ENCODE results near the gene OR2AP1.
A peak's percentile ranks its signal among the peaks of the same experiment; 100 is the strongest.
"Not testable (repeated sequence)": the region's sequence is repeated elsewhere in the genome, so short reads cannot be mapped to it uniquely, and the experiment has no call there.

The OR2AP1 gene

DNA sequence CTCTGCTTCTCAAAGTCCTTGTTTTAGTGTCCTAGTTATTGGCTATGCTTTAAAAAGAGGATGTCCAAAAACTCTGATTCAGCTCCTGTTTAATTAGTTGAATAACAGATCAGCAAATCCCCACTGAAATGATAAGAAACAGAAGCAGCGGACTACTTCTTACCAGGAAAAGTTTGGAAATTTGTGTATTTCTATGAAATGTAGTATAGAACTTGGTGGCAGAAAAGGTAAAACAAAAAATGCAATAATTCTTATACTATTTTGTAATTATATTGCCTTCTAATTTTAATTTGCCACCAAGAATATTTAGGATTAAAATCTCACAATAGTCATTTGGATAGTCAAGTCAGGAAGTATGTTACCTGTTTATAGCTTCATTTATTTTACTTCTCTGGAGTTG lies at the start of gene OR2AP1:
TSS of gene OR2AP1 (plus strand) at position 301 of the 400 bp plus-strand sequence. CDS start 1,947 bp downstream, outside the sequence.
- DNase-seq: no peak

DNA sequence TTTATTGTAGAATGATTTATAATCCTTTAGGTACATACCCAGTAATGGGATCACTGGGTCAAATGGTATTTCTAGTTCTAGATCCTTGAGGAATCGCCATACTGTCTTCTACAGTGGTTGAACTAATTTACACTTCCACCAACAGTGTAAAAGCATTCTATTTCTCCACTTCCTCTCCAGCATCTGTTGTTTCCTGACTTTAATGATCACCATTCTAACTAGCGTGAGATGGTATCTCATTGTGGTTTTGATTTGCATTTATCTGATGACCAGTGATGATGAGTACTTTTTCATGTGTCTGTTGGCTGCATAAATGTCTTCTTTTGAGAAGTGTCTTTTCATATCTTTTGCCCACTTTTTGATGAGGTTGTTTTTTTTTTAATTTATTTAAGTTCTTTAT lies 24.0 kb upstream of the OR2AP1 start:
- DNase-seq: not testable (repeated sequence)

DNA sequence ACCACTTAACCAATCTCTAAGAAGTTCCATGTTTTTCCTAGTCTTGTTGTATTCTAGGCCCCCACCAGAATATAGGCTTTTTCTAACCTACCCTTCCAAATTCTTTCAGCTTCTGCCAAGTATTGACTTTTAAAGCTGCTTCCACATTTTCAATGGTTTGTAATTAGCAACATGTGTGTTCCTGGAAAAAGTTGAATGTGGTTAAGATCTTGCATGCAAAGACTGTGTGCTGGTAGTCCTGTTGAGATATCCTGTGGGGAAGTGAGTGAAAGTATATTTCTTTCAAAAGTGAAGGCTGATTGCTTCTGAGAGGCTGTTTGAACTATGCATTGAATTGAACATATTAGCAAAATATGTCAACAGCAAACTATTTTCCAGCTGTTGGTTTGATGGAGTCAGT lies 23.5 kb upstream of the OR2AP1 start:
- DNase-seq: no peak

DNA sequence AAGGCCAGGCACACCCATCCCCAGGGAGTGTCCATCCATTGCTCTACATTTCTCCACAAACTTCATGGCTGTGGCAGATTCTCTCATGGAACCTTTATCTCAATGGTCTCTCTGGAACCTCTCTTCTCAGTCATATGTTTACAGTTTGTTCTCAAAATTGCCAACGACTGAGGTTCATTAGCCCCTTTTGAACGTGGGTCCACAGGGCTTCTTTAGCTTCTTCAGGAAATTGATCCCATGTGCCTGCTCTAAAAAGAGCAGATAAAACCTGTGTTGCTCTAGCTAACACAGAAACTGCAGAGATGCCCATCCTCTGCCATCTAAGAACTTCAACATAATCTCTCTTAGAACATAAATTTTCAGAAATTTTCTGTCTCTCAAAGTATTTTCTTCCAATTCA lies 23.0 kb upstream of the OR2AP1 start, which contains the start of gene OR6C4:
TSS of gene OR6C4 (plus strand) at position 301 of the 400 bp plus-strand sequence. CDS start 1,625 bp downstream, outside the sequence.
- no peak for DNase-seq

DNA sequence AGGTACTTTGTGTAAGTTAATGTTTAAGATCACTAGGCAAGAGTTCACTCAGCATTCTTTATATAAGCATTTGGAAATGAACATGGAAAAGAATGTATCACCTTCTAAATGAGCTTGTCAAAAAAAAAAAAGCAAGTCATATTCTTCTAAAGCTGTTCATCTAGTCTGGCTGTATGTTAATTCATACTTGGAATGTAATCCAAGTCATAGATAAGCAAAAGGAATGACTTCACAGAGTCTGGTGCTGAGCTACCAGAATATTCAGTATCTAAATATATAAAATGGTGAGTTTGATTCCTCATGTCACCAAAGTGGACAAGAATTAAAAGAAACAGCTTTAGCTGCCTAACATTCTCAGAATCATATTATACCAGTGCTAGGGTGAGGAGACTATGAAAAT lies 18.0 kb upstream of the OR2AP1 start:
- DNase-seq: no peak

DNA sequence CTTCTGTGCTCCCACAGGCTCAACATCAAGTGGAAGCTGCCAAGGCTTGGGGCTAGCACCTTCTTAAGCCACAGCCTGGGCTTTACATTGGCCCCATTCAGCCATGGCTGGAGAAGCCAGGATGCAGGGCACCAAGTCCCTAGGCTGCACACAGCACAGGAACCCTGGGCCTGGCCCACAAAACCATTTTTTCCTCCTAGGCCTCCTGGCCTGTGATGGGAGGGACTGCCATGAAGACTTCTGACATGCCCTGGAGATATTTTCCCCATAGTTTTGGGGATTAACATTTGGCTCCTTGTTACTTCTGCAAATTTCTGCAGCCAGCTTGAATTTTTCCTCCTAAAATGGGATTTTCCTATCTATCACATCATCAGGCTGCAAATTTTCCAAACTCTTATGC lies 2.2 kb upstream of the OR2AP1 start:
- DNase-seq: not testable (repeated sequence)

DNA sequence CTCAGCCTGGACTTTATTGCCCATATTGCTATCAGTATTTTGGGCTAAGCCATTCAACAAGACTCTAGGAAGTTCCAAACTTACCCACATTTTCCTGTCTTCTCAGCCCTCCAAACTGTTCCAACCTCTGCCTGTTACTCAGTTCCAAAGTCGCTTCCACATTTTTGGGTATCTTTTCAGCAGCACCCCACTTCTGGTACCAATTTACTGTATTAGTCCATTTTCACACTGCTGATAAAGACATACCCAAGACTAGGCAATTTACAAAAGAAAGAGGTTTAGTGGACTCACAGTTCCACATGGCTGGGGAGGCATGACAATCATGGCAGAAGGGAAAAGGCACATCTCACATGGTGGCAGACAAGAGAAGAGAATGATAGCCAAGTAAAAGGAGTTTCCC lies 1.6 kb upstream of the OR2AP1 start:
- not testable (repeated sequence) for DNase-seq

DNA sequence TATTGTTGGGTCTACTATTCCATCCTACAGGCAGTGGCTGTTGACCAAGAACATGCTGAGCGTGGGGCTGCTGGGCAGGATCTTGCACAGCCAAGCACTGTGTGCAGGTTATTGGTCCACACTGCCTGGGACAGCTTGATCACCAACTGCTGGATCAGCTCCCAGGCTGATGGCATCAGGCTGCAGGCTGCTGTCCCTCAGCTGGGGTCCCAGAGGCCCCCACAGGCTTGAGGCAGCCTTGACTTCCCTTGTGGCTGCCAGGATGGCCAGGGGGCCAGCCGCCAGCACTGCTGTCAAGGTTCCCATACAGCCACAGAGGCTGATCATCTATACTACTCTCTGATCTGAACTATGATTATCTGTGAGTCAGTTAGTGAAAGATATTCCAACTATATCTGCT lies 9.8 kb downstream of the OR2AP1 start:
- no peak for DNase-seq

DNA sequence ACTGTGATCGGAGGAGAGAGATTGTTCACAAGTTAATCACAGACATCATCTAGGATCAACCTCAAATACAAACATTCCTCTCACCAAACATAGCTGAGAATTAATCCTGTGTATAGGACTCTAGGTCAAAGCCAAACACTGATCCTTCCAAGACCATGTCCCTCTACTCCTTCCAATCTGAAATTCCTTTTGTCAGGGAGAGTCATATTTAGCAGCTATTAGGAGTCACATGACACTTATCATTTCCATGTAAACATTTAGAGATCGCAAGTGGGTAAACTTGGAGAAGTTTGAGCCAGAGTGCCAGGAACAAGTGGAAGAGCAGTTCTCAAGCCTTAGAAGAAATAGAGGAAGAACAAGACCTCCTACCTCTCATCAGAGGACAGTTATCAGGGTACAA lies 13.5 kb downstream of the OR2AP1 start:
- DNase-seq: no peak

DNA sequence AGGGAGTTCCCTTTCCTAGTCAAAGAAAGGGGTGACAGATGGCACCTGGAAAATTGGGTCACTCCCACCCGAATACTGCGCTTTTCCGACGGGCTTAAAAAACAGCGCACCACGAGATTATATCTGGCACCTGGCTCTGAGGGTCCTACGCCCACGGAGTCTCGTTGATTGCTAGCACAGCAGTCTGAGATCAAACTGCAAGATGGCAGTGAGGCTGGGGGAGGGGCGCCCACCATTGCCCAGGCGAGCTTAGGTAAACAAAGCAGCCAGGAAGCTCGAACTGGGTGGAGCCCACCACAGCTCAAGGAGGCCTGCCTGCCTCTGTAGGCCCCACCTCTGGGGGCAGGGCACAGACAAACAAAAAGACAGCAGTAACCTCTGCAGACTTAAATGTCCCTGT lies 17.9 kb downstream of the OR2AP1 start:
- DNase-seq: not testable (repeated sequence)

DNA sequence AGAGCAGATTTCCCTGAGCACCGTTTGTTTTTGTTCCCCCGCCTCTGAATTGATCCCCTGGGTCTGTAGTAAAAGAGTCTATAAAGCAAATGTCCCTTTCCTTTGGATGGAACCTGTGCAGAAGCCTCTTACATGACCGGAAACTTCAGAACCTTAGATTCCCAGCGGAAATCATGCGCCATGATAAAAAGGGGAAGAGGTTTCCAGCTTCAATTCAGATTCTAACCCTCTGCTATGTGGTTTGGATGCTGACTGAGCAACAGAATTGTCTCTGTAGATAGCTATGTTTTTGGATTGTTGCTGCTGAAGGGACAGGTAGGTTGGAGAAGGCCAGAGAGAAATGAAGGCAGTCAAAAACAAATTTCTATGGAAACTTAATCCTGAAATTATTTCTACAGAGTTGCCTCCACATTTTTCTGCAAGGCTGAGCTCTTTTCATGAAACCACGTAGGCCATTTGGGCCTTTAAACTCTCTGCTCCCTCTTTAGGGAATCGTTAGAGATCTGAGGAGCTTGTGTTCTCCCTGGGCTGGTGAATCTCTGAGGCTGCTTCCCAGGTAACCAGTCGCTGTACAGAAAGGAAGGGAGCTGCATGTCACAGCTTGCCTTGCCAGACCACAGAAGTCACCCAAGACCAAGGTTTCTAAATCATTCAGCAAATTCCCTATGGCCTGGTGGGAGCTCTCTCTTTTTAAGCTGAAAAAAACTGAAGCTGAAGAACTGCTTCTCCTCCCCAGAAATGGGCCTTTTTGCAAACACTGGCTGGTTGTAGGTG lies 35.7 kb downstream of the OR2AP1 start:
- DNase-seq: no peak

DNA sequence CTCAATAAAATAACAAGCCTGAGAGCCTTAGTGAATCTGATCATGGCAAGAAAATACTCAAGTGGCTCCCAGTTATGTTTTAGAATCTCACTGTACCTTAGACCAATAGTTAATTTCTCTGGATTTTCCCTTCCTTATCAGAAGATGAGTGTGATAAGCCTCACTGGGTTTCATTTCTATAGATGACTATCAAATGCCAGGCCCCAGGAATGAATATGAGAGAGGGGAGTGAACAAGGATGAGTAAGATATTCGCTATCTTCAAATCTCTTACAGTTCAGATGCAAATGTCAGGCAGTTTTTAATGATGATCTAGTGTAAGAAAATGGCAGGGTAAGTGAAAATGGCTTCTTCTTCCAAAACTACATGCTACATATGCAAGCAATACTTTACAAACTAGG lies 38.3 kb downstream of the OR2AP1 start:
- no peak for DNase-seq

DNA sequence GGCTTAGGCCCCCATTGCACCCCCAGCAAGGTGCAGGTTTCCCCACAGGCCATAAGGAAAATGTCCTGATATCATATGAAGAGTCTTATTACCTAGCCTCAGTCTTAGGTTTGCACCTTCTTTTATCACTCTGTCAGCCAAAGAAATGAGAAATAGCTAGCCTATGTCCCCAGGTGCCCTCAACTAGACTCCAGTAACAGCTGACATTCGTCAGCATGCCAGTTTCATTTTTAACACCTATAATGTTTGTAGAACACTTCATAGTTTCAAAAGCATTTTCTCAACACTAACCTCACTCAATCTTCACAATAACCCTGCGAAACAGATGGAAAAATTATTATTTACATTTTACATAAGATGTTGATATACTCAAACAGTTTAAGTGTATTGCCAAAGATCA lies 40.4 kb downstream of the OR2AP1 start:
- DNase-seq: no peak

DNA sequence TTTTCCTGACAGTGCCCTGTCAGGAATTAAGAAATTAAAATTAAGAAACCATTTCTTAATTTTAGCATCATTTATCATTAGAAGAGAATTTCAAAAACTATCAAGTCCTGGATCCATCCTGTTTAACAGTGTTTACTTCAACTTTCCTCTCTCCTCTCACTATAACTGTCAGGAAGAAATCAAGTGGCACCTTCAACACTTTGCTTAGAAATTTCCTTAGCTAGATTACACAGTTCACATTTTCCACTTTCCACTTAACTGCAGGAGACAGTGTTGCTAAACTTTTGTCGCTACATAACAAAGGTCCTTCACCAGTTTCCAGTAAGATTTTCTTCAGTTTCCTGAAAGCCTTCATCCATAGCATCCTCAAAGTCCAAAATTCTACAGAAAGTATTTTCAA lies 42.5 kb downstream of the OR2AP1 start:
- no peak for DNase-seq

DNA sequence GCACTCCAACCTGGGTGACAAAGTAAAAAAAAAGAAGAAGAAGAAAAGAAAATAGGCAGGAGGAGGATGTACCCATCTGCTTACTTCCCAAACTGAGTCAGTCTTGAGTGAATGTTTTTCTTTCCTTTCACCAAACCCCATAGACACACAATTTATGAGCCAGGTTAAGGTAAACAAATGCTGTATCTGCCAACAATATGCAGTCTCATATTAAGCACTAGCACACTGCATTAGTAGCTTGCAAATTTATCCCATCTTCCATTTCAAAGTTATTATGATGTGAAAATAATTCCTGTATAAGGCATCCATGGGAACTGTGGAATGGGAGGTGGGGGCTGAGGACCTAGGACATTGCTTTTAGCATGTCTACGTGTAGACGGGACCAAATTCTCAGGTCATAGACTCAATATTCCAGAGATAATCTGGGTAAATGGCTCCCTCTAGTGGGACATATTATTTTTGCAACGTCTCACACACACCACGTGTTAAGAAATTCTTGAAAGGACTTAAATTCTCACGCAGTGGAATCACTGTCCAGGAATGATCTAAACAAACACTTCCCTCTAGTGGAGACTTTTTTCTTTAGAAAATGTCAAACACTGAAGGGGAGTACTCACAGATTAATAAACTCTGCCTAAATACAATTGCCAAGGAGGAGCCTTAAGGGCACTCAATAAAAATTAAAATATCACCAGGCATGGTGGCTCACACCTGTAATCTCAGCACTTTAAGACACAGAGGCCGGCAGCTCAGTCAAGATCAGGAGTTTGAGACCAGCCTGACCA lies 47.3 kb downstream of the OR2AP1 start:
- DNase-seq: peak; percentile 48

DNA sequence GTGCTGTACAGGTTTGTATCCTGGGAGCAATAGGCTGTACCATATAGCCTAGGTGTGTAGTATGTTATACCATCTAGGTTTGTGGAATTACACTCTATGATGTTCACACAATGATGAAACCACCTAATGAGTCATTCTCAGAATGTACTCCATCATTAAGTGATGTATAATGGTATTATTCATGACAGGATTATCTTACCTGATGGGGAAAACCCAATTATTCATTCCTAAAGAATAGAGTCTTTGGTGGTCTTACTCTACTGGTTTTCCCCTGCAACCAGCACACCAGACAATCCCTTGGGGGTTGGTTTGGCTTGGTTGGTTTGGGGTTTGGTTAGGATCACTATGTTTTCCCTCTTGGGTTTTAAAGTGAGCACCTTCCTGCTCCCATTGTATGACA lies 51.8 kb downstream of the OR2AP1 start:
- DNase-seq: no peak
